GM12872 (cell line): ENCODE data around the gene TELO2.

Source experiments
- TF ChIP-seq, protein P1 (sequence below): IDR thresholded peaks from 3 replicates; pipeline ENCODE4 v1.5.1; 2011; ENCODE audit warnings: low read depth, mild to moderate bottlenecking, low read length, moderate library complexity; ENCODE audit not compliant: insufficient read depth

Gene TELO2

DNA sequence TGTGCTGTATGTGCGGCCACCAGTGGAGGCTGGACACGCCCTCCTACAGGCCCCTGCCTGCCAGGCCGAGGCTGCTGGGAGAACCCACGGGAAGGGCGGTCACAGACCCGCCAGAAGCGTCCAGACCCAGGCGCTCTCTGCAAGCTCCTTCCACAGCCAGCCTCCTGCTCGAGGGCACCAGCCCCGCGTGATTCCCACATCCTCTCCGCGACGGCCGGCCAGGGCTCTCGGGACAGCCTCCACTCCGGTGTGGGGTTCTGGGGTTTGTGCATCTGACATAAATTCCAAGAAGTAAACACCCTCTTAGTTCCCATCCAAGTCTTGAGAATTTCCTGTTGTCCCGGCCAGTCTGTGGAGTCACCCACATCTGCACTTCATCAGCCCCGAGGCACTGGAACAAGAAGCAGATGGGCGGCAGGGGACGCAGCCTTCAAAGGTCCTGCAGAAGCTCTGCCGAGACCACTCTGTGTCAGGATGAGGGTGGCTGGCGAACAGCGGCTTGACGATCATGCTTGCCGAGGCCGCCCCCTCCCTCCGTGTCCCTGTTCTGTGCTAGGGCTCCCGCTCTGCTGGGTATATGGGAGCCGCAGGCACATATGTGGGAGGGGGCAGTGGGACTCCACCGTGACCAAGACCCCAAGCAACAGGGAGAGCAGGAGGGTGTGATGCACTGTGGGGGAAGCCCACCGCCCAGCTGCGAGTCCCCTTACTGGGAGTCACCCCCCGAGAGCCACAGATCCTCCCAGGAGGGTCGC, 37.9 kb downstream of the TELO2 start:
- TF ChIP-seq, protein P1, sequence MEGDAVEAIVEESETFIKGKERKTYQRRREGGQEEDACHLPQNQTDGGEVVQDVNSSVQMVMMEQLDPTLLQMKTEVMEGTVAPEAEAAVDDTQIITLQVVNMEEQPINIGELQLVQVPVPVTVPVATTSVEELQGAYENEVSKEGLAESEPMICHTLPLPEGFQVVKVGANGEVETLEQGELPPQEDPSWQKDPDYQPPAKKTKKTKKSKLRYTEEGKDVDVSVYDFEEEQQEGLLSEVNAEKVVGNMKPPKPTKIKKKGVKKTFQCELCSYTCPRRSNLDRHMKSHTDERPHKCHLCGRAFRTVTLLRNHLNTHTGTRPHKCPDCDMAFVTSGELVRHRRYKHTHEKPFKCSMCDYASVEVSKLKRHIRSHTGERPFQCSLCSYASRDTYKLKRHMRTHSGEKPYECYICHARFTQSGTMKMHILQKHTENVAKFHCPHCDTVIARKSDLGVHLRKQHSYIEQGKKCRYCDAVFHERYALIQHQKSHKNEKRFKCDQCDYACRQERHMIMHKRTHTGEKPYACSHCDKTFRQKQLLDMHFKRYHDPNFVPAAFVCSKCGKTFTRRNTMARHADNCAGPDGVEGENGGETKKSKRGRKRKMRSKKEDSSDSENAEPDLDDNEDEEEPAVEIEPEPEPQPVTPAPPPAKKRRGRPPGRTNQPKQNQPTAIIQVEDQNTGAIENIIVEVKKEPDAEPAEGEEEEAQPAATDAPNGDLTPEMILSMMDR: no peak

DNA sequence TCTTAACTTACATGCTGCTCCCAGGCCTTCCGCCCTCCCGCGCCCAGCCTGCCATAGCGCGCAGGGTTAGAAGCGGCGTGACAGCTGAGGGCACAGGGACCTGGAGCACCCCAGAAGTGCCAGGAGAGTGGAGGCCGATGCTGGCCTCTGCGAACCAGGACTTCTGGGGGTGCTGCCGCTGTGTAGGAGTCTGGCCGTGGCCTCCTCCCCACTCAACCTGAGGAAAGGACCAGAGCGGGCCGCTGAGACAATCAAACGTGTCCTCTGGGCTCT, 38.4 kb downstream of the TELO2 start:
- TF ChIP-seq, protein P1: no peak

DNA sequence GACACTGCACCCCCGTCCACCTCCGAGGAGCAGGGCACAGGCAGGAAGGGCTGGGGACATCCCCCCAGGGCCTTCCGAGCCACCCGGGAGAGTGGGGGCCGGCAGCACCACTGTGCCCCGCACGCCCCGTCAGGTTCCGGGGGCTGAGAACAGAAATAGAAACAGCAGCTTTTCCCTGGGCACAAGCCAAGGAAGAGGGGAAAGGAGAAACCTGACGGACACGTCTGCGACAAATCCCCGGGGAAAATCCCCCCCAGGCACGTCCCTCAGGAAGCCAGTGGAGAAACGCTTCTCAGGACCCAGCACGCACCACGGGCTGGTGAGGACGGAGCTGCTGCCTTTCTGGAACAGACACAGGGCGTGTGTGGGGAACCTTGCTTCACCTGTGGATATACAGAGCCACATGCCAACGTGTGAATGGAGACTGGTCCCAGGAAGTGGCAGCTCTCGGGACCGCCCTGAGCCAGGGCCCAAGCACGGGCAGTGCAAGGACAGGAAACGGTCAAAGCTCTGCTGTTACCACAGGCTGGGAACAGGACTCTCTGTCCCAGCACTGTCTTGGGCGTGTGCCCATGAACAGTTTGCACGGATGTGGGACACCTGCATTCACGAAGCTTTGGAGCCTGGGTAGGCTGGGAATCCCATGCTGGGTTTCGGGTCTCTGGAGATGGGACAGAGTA, 39.1 kb downstream of the TELO2 start:
- TF ChIP-seq, protein P1: no peak

DNA sequence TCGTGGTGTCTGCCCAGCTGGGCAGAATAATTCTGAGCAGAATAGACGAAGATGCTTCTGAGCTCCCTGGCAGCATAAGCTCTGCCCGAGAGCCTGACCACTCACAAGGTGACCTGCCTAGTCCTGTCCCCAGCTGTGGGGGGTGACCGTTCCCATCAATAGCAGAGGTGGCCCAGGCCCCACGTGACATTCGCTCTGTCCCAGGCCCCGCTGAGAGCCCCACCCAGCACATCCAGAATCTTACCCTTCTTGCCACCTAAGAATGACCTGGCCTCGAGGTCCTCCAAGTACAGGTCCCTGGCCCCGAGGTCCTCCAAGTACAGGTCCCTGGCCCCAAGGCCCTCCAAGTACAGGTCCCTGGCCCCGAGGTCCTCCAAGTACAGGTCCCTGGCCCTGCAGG, 39.6 kb downstream of the TELO2 start:
- TF ChIP-seq, protein P1: no peak

DNA sequence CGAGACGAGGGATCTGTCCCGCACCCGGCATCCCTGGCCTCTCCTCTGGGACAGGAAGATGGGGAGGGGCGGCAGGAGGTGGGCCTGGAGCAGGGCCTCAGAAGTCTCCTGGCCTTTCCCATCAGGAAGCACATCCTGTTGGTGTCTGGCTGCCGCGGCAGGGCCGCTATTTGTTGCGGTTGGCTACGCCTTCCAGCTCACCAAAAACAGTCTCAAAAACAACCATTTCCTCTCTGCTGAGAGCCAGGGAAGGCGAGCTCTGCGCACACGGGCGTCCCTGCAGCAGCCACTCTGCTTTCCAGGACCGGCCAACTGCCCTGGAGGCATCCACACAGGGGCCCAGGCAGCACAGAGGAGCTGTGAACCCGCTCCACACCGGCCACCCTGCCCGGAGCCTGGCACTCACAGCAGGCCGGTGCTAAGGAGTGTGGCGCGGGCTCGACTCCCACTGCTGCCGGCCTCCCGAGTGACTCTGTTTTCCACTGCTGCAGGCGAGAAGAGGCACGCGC, 40.3 kb downstream of the TELO2 start, which contains the start of gene TMEM204:
Gene TMEM204 (plus strand): TSS at position 224 of the 509 bp plus-strand sequence. CDS start 610 bp downstream, outside the sequence.
- TF ChIP-seq, protein P1: no peak

DNA sequence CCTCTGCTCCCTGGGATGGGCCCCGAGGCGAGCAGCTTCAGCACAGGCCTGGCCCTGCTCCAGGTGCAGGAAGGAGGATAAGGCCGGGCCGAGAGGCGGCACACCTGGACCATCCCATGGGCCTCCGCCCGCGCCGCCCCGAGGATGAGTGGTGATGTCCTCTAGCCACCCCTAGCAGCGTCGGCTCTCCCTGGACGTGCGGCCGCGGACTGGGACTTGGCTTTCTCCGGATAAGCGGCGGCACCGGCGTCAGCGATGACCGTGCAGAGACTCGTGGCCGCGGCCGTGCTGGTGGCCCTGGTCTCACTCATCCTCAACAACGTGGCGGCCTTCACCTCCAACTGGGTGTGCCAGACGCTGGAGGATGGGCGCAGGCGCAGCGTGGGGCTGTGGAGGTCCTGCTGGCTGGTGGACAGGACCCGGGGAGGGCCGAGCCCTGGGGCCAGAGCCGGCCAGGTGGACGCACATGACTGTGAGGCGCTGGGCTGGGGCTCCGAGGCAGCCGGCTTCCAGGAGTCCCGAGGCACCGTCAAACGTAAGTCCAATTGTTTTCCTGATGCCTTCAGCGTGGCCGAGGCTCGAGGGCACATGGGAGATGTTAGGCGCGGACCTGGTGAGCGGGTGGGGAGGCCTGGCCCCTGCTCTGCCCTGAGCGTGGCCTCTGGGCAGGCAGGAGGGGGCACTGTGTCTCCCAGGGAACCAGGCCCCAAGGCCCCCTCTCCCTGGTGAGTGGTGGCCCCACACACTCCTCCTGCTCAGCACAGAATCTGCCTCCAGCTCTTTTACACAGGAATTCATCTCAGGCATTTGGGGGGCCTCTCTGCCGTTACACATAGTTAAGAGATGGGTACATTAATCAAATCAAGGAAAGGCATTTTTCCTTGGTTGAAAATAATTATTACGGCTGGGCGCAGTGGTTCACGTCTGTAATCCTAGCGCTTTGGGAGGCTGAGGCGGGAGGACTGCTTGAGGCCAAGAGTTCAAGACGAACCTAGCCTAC, 41.2 kb downstream of the TELO2 start:
- TF ChIP-seq, protein P1: no peak
